Epithelial cell of esophagus (primary cell): Measurements from ENCODE around the gene RAD18.

ENCODE experiments used
- DNase-seq: peaks from one replicate; pipeline ENCODE4 v3.0.0; 2010; ENCODE audit warnings: low read depth
- H3K4me3 ChIP-seq: 2 replicates; pipeline ENCODE4 v1.5.1; 2011; ENCODE audit warnings: mild to moderate bottlenecking, low read length, control low read depth
- CTCF ChIP-seq: IDR thresholded peaks from 2 replicates; pipeline ENCODE4 v1.5.1; 2011; ENCODE audit warnings: low read depth, mild to moderate bottlenecking, low read length, control low read depth, inconsistent platforms; ENCODE audit not compliant: insufficient read depth; ENCODE audit errors: missing control alignments

RAD18 gene

GRCh38 chr3:8891774-8892173, 71.5 kb downstream of the RAD18 start:
- TF ChIP-seq CTCF = no peak
- H3K4me3 ChIP-seq = no peak overlapping the region
- DNase-seq = no peak

GRCh38 chr3:8891303-8891702, 72.0 kb downstream of the RAD18 start:
- H3K4me3 ChIP-seq = no peak overlapping the region
- no peak for DNase-seq
- no peak for TF ChIP-seq CTCF

GRCh38 chr3:8888301-8888915, 74.9 kb downstream of the RAD18 start:
- no peak overlapping the region for H3K4me3 ChIP-seq
- TF ChIP-seq CTCF = no peak
- no peak for DNase-seq

GRCh38 chr3:8887435-8888300, 75.6 kb downstream of the RAD18 start:
- DNase-seq = no peak
- TF ChIP-seq CTCF = no peak
- H3K4me3 ChIP-seq = no peak overlapping the region

GRCh38 chr3:8886546-8886945, 76.7 kb downstream of the RAD18 start:
- TF ChIP-seq CTCF = no peak
- DNase-seq = no peak

GRCh38 chr3:8885536-8886316, 77.5 kb downstream of the RAD18 start:
- no peak for DNase-seq
- no peak for TF ChIP-seq CTCF
- H3K4me3 ChIP-seq = no peak overlapping the region

More at GRCh38 chr3:8886546-8886945, 76.7 kb downstream of the RAD18 start:
- no peak overlapping the region for H3K4me3 ChIP-seq
